GM12878 (cell line): Measurements from ENCODE around the gene DQX1.

Source experiments
- EP300 ChIP-seq, 2 experiments: fragments of 150-350 bp in 1 of 2; IDR thresholded peaks; 2 replicates each; pipeline ENCODE4 v1.6.1; 2011 to 2012; ENCODE audit warnings: low read depth in 2 of 2, low read length in 2 of 2, borderline replicate concordance in 1 of 2, improper control_type of control experiment in 1 of 2, inconsistent platforms in 1 of 2; ENCODE audit not compliant: control insufficient read depth in 1 of 2
- EZH2 ChIP-seq: IDR thresholded peaks from 2 replicates; pipeline ENCODE4 v1.6.1; 2012; ENCODE audit warnings: low read depth, mild to moderate bottlenecking, control low read depth, inconsistent platforms, low read length, borderline replicate concordance; ENCODE audit not compliant: control insufficient read depth
- FOS ChIP-seq: IDR thresholded peaks from 3 replicates; pipeline ENCODE4 v1.6.1; 2011; ENCODE audit warnings: borderline replicate concordance; ENCODE audit not compliant: insufficient read length; ENCODE audit errors: extremely low read depth
- KAT2A ChIP-seq: conservative IDR thresholded peaks from 2 replicates; pipeline ENCODE4 v1.6.1; 2011; ENCODE audit warnings: low read depth, low read length; ENCODE audit not compliant: control insufficient read depth
- POLR2AphosphoS5 ChIP-seq: IDR thresholded peaks from 2 replicates; pipeline ENCODE4 v1.6.1; 2011; ENCODE audit warnings: mild to moderate bottlenecking, low read length, inconsistent platforms
- RBBP5 ChIP-seq: fragments of 200-600 bp; sonication (generic); conservative IDR thresholded peaks from 2 replicates; pipeline ENCODE4 v1.6.1; 2016
- TF ChIP-seq, protein P1 (sequence below), 3 experiments: IDR thresholded peaks in 2 of 3; conservative IDR thresholded peaks in 1 of 3; 2 replicates each; pipeline ENCODE4 v1.5.1; 2011; ENCODE audit warnings: low read depth in 3 of 3, low read length in 3 of 3, mild to moderate bottlenecking in 3 of 3, control low read depth in 2 of 3, moderate library complexity in 2 of 3, inconsistent platforms in 1 of 3, mixed read lengths in 1 of 3; ENCODE audit not compliant: control insufficient read depth in 2 of 3, insufficient read depth in 1 of 3; ENCODE audit errors: extremely low read depth in 1 of 3

DNA sequence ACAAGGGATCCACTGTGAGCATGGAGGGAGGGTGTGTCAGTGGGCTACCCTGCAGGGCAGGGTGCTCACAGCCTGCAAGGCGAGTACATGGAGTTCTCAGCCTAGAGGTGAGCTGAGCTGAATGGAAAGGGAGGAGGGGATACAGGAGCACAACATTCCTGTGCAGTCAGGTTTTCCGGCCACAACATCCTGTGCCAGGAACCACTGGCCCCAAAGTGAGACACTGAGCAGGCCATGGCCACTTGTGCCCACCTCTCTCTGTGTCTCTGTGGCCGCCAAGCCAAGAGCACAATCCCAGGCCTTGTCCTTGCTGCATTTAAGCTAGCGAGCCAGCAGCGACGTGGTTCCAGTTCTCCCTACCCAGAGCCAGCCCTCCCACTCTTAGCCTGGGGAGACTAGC is 34.6 kb upstream of the DQX1 start:
- TF ChIP-seq RBBP5 (no peak), EP300 (IDR thresholded peaks at IDR 0.05; ENCODE audit: borderline replicate concordance in 1 of 2, control insufficient read depth in 1 of 2, low read depth in 2 of 2, low read length in 2 of 2) (no peak), EZH2 (no peak), KAT2A (no peak), POLR2AphosphoS5 (no peak), FOS (no peak)
- TF ChIP-seq, protein P1, sequence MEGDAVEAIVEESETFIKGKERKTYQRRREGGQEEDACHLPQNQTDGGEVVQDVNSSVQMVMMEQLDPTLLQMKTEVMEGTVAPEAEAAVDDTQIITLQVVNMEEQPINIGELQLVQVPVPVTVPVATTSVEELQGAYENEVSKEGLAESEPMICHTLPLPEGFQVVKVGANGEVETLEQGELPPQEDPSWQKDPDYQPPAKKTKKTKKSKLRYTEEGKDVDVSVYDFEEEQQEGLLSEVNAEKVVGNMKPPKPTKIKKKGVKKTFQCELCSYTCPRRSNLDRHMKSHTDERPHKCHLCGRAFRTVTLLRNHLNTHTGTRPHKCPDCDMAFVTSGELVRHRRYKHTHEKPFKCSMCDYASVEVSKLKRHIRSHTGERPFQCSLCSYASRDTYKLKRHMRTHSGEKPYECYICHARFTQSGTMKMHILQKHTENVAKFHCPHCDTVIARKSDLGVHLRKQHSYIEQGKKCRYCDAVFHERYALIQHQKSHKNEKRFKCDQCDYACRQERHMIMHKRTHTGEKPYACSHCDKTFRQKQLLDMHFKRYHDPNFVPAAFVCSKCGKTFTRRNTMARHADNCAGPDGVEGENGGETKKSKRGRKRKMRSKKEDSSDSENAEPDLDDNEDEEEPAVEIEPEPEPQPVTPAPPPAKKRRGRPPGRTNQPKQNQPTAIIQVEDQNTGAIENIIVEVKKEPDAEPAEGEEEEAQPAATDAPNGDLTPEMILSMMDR (IDR thresholded peaks at IDR 0.05 in 2 of 3, conservative IDR thresholded peaks at IDR 0.05 in 1 of 3; ENCODE audit: control insufficient read depth in 2 of 3, extremely low read depth in 1 of 3, insufficient read depth in 1 of 3, low read depth in 3 of 3, low read length in 3 of 3): no peak
